ENCODE results near the gene CLEC2L.

CLEC2L gene

DNA sequence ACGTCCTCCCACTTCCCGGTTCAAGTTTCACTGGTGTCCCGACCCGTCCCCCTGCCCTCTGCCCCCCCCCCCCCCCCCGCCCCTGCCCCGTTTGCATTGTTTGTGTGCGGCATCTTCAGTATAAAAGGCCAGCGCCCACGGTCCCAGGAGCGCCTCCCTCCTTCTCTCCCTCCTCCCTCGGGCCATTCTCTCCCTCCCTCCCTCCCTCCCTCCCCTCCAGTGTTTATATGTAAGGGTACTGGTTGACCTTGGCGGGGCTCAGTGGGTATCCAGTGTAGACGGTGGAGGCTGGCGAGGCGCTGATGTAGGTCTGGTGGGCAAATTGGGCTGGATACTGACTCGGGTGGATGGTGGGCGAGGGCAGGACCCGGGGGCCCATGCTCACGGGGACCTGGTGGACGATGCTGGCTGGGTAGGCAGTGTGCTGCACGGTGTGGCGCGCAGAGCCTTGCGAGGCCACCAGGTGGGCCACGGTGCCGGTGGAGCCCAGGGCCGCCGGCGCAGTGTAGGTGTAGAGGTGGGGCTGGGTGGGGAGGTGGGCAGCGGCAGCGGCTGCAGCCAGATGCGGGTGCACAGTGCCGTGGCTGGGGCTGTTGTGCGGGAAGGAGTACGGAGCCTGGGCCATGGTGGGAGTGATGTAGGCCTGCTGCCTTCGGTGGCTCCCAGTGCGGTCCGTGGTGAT is 49.4 kb downstream of the CLEC2L start:
- no peak overlapping the region for H3K4me3 ChIP-seq (ENCODE audit: low read depth, low read length)
- DNase-seq (ENCODE audit: low read depth, low spot score), result no peak
- in situ Hi-C loops (cut with HindIII; ENCODE audit: low sequenced_read_pairs), result no loop called here
- TF ChIP-seq, protein P1, sequence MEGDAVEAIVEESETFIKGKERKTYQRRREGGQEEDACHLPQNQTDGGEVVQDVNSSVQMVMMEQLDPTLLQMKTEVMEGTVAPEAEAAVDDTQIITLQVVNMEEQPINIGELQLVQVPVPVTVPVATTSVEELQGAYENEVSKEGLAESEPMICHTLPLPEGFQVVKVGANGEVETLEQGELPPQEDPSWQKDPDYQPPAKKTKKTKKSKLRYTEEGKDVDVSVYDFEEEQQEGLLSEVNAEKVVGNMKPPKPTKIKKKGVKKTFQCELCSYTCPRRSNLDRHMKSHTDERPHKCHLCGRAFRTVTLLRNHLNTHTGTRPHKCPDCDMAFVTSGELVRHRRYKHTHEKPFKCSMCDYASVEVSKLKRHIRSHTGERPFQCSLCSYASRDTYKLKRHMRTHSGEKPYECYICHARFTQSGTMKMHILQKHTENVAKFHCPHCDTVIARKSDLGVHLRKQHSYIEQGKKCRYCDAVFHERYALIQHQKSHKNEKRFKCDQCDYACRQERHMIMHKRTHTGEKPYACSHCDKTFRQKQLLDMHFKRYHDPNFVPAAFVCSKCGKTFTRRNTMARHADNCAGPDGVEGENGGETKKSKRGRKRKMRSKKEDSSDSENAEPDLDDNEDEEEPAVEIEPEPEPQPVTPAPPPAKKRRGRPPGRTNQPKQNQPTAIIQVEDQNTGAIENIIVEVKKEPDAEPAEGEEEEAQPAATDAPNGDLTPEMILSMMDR (IDR thresholded peaks at IDR 0.05; ENCODE audit: low read depth, low read length), result no peak

DNA sequence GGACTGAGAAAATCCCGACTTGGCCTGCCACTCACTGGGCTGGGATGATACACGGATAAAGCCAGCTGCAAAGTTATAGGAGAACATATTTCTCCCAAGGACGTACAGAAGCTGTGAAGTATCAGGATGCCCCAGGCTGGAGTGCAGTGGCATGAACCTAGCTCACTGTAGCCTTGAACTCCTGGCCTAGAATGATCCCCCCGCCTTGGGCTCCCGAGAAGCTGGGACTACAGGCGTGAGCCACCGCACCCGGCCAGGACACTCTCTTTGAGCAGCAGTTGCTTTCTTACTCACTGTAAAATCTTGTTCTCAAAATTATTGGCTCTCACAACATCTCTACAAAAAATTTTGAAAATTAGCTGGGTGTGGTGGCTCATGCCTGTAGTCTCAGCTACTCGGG is 50.4 kb downstream of the CLEC2L start:
- in situ Hi-C loops (cut with HindIII; ENCODE audit: low sequenced_read_pairs), result no loop called here
- no peak for DNase-seq (ENCODE audit: low read depth, low spot score)
- TF ChIP-seq, protein P1 (IDR thresholded peaks at IDR 0.05; ENCODE audit: low read depth, low read length), result no peak
- no peak overlapping the region for H3K4me3 ChIP-seq (ENCODE audit: low read depth, low read length)

DNA sequence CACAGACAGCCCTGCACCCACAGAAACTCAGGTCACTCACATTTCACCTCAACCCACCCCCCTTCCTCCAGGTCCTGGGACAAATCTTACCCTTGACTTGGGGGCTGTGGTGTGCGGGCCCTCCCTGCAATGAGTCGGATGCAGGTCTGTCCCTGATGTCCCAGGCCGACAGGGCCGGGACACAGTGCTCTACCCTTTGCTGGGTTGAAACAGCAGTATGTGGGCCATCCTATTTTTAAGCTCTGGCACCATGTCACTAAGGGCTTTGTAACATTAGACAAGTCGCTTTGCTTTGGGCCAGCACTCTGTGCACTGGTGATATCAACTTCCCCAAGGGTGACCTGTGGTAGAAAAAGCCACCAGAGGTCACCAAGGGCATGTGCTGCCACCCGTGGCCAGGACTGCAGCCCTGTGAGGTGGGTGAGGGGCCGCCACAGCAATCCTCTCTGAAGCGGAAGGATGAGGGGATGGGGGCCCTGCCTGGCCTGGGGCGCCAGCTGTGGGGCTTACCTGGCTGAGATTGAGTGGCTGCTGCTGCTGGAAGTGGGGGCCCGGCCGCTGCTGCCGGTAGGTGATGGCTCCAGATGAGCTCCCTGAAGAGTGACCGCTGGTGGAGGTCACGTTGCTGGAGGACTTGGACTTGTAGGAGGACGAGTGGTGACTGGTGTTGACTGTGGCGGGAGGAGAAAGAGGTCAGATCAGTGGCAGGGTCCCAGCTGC is 51.3 kb downstream of the CLEC2L start:
- in situ Hi-C loops (cut with HindIII; ENCODE audit: low sequenced_read_pairs), result no loop called here
- TF ChIP-seq, protein P1 (IDR thresholded peaks at IDR 0.05; ENCODE audit: low read depth, low read length), result no peak
- H3K4me3 ChIP-seq (ENCODE audit: low read depth, low read length), result no peak overlapping the region
- no peak for DNase-seq (ENCODE audit: low read depth, low spot score)

DNA sequence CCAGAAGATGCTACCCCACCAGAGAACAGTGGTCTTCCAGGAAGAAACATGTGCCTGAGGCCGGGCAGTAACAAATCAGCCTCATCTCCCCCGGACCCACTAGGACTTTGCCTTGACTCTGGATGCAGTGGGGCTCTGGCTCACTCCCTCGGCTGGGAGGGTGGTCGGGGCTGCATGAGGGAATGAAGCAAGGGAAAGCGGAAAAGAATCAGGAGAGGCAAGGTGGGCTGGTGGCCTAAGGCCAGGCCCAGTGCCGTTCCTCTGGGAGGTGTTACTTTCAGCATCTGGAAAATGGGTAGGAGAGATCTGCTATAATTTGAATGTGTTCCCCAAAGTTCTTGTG is 51.8 kb downstream of the CLEC2L start:
- TF ChIP-seq, protein P1 (IDR thresholded peaks at IDR 0.05; ENCODE audit: low read depth, low read length), result no peak
- DNase-seq (ENCODE audit: low read depth, low spot score), result no peak
- in situ Hi-C loops (cut with HindIII; ENCODE audit: low sequenced_read_pairs), result no loop called here
- H3K4me3 ChIP-seq (ENCODE audit: low read depth, low read length), result no peak overlapping the region

DNA sequence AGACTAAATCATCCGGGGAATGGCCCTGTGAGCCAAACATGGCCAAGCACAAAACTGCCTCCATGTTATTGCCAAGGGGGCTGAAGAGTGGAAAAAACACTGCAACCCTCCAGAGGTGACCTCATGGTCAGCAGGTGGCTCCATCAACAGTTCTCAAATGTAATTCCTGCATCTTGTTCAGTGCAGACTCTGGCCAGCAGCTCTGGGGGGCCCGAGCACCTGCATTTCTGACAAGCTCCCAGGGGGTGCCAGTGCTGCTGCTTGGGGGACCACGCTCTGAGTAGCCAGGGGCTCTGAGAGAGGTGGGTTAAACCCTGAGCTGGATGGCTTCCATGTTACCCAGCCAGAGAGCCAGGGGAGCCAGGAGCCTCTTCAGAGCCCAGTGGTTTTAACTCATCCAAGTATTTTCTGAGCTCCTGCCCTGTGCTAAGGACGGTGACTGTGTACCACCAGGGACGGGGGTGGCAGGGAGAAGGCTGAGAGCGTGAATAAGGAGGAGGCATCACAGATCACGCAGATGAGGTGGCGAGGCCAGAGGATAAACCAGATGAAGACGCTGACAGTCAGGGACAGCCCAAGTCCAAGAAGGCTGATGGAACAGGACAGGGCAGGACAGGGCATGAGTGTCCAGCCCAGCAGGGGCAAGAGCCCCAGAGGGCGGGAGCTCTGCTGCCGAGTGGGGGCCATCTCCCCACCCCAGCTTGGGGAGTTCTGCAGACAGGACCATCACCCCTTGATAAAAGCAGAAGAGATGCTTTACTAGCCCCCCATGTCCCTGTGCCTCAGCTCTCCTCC is 52.9 kb downstream of the CLEC2L start:
- H3K4me3 ChIP-seq (ENCODE audit: low read depth, low read length), result no peak overlapping the region
- in situ Hi-C loops (cut with HindIII; ENCODE audit: low sequenced_read_pairs), result no loop called here
- no peak for DNase-seq (ENCODE audit: low read depth, low spot score)
- TF ChIP-seq, protein P1 (IDR thresholded peaks at IDR 0.05; ENCODE audit: low read depth, low read length), result no peak

DNA sequence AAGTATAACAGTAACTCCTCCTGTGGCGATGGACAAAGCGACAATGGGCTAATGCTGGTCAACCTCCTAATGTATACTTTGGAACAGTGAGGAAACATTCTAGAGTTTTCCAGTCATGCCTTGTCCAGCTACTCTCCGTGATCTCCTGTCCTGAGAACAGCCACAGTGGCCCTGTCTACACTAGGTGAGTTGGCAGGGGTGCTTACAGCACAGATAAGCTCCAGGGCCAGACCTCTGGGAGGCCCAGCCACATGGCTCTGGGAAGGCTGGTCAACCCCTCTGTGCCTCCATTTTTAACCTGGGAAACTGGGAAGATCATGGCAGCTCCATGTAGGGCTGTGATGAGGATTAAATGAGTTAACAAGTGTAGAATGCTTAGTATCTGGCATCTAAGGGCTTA is 57.0 kb downstream of the CLEC2L start:
- no peak overlapping the region for H3K4me3 ChIP-seq (ENCODE audit: low read depth, low read length)
- in situ Hi-C loops (cut with HindIII; ENCODE audit: low sequenced_read_pairs), result no loop called here

More for the DNA sequence above, 57.0 kb downstream of the CLEC2L start:
- no peak for DNase-seq (ENCODE audit: low read depth, low spot score)
- TF ChIP-seq, protein P1 (IDR thresholded peaks at IDR 0.05; ENCODE audit: low read depth, low read length), result no peak
